Stimulated activated CD4-positive, alpha-beta T cell treated with anti-CD3 and anti-CD28 coated beads, Interleukin-2, amount 100 ng/mL, for 4 hours (primary cell): ENCODE data around the gene LRRC23.

ENCODE experiments used
- DNase-seq: peaks from one replicate; pipeline ENCODE4 v3.0.0-alpha.2; 2020; ENCODE audit warnings: low read depth

LRRC23 gene

DNA sequence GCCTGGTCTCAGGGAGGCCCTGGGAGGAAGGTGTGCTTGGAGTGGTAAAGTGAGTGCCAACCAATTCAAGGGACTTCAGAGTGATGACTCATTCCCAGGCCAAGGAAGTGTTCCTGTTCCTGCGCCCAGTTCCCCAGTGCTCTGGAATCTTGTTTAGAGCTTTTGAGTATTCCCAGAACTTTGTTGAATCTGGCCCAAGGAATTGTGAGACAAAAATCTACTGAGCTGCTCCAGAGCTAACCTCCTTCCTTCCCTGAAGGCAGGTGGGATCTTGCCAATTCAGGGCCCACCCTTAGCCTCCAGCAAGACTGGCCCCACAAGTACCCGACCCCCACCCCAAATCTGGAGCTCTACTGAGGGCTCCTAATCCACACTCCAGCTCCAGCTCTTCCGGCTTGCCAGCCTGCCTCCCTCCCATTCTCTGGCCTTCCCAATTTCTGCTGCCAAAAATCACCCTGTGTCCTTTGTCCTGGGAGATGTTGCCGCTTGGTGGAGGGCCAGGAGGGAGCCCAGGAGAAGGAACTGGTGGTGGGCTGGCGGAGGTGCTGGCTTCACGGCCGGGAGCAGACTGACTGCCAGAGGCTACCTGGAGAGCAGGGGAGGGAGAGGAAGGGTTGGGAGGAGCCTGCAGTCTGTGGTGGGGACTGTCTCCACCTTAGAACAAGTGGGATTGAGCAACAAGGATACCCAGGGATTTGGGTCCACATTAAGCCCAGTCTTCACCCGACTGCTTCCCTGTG, 21.1 kb downstream of the LRRC23 start:
- DNase-seq = no peak

DNA sequence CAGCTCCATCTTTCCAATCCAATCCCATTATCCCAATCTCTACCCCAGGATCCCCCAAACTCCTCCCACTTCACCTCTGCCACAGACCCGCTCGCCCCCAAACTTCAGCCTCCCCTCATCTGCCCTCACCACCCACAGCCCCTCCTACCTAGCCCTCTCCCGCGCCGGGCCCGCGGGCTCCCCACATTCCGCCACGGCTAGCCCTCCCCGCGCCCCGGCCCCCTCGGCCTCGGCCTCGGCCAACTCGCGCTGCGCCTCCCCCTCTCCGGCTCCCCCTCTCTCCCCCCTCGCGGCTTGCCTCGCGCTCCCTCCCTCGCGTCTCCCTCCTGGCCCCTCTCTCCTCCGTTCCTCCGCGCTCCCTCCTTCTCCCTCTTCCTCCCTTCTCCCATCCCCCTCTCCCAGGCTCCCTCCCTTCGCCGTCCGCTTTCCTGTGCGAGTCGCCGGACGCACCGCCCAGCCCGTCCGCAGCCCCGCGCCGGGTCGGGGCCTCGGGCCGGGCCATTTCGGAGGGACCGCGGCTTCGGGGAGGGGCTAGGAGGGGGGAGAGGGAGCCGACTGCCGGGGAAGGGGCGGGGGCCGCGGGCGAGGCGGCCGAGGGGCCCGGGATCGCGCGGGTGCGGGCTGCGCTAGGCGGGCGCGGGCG, 22.9 kb downstream of the LRRC23 start, which contains the start of gene ATN1:
Gene ATN1, plus strand, starts transcription at position 581 of the 643 bp plus-strand sequence. CDS start 6,043 bp downstream, outside the sequence.
- DNase-seq = no peak

DNA sequence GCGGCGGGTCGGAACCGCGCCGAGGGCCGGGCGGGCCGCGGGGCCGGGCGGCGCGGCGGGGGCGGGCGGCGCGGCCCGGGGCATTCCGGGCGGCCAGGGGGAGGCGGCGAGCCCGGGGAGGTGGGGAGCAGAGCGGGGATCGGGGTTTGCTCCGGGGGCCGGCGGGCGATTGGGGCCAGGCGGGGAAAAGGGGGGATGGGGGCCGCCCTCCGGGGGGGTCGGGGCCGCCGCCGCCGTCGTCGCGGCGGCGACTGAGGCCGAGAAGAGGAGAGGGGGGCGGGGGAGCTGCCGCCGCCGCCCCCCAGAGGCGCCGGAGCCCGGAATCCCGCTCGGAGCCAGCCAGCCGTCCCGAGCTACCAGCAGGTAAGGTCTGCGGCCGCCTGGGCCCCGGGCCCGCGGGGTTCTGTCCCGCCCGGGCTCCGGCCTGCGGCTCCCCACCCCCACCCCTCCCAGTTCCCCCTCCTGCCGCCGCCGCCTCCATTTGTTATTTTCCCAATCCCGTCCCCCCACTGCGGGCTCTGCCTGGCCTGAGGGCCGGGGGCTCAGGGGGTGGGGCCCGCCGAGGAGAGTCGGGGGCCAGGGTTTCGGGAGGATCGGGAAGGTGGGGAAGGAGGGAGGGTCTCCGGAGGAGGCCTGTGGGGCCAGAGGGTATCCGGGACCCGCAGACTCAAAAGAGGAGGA, 23.5 kb downstream of the LRRC23 start:
- no peak for DNase-seq

DNA sequence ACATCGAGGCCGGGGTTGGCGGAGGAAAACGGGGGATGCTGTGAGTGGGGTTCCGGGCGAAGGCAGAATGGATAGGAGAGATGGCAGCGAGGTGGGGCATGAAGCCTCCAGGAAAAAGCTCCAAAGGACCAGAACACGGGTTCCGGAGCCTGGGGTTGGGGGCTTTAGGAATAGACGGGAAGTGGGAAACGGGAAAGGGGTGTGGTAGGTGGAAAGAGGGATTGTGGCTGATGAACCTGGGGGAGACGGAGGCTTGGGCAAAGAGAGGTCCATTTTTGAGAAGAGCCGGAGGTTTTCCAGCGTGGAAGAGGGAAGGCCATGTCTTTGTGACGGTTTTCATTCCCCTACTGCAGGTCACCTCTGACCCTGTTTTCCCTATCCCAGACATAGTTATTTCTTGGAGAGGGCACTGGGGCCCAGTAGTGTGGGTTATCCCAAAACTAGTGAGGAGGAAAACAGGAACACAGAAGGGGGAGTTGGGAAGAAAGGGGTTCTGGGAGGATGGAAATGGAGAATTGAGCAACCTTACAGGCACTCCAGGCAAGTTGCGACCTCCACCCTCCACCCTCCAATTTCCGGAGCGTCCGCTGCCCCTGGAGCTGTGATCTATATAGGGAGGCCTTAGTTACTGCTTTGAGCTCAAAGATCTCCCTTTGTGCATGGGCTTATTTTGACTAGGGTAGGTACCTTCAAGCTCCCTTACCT, 24.2 kb downstream of the LRRC23 start:
- no peak for DNase-seq

DNA sequence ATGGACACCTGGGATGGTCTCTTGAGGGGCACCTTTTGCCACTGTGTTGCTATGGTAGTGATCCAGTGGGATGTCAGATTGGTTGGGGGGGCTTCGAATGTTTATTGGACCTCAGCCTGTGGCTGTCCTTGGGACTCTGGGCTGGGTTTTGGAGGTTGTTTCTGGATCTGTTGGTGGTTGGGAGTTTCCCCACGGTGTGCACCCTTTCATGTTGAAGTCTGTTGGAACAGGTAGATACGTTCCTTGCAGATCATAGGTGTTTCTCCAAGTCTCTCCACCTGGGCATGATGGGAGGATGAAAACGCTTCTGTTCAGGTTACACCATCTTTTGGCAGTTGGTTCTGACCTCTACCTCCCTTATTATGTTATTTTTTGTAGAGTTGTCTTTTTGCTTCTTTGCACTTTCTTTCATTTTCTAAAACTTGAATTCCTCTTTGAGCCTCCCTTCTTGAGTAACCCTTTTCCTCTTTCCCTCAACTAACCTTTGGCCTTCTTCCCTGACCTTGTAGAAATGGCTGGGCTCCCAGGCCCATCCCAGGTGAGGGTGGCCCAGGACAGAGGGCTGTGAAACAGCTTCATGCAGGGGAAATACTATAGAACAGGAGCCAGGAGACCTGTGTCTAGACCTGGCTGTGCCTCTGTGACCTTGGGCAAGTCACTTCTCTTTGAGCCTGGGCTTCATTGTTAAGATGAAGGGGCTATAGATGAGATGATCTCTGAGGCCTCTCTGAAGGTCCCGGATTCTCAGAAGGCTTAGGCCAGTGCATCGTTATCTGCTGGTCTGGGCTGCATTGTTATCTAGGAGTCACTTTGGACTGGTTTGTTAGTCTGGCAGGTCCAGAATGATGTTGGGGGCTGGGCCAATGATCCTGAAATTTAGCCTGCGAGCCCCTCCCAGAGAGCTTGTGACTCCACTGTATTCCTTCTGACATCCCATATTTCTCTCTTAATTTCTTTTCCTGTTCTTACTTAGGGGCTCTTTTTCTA, 25.1 kb downstream of the LRRC23 start:
- no peak for DNase-seq

DNA sequence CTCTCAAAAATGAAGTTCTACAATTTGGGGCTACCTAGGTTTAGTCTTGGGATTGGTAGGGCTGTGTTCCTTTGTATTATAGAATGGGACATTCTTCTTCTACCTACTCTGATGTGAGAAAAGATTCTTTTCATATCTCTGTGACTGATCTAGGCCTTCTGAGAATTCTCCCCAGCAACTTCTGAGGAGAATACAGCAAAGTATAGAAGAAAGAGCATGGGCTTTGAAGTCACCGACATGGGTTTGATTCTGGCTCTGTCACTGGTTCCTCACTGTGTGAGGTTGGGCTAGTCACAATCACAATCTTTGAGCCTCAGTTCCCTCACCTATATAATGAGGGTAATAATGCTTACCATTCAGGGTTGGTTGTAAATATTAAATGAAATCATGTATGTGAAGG, 28.1 kb downstream of the LRRC23 start:
- DNase-seq = no peak

DNA sequence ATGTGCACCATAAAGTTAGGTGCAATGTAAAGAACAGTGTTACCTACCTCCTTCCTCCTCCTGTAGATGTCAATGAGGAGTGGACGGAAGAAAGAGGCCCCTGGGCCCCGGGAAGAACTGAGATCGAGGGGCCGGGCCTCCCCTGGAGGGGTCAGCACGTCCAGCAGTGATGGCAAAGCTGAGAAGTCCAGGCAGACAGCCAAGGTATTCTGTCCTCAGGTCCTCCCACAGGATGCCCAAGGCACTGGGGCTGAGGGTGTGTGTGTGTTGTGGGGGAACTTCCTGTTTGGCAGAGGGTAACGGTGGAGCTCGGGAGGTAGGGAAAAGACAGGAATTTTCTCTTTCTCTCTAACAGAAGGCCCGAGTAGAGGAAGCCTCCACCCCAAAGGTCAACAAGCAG, 29.5 kb downstream of the LRRC23 start:
- DNase-seq = no peak

DNA sequence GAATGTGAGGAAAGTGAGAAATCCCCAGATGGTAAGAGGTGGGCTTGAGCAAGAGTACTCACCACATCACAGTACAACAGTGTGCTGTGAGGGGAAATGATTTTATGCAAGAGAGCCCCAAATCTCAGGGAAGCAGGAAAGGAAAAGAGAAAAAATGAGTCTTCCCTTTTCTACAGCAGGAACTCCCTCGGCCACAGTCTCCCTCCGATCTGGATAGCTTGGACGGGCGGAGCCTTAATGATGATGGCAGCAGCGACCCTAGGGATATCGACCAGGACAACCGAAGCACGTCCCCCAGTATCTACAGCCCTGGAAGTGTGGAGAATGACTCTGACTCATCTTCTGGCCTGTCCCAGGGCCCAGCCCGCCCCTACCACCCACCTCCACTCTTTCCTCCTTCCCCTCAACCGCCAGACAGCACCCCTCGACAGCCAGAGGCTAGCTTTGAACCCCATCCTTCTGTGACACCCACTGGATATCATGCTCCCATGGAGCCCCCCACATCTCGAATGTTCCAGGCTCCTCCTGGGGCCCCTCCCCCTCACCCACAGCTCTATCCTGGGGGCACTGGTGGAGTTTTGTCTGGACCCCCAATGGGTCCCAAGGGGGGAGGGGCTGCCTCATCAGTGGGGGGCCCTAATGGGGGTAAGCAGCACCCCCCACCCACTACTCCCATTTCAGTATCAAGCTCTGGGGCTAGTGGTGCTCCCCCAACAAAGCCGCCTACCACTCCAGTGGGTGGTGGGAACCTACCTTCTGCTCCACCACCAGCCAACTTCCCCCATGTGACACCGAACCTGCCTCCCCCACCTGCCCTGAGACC, 31.0 kb downstream of the LRRC23 start:
- DNase-seq = no peak

DNA sequence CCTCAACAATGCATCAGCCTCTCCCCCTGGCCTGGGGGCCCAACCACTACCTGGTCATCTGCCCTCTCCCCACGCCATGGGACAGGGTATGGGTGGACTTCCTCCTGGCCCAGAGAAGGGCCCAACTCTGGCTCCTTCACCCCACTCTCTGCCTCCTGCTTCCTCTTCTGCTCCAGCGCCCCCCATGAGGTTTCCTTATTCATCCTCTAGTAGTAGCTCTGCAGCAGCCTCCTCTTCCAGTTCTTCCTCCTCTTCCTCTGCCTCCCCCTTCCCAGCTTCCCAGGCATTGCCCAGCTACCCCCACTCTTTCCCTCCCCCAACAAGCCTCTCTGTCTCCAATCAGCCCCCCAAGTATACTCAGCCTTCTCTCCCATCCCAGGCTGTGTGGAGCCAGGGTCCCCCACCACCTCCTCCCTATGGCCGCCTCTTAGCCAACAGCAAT, 31.6 kb downstream of the LRRC23 start:
- DNase-seq = no peak

DNA sequence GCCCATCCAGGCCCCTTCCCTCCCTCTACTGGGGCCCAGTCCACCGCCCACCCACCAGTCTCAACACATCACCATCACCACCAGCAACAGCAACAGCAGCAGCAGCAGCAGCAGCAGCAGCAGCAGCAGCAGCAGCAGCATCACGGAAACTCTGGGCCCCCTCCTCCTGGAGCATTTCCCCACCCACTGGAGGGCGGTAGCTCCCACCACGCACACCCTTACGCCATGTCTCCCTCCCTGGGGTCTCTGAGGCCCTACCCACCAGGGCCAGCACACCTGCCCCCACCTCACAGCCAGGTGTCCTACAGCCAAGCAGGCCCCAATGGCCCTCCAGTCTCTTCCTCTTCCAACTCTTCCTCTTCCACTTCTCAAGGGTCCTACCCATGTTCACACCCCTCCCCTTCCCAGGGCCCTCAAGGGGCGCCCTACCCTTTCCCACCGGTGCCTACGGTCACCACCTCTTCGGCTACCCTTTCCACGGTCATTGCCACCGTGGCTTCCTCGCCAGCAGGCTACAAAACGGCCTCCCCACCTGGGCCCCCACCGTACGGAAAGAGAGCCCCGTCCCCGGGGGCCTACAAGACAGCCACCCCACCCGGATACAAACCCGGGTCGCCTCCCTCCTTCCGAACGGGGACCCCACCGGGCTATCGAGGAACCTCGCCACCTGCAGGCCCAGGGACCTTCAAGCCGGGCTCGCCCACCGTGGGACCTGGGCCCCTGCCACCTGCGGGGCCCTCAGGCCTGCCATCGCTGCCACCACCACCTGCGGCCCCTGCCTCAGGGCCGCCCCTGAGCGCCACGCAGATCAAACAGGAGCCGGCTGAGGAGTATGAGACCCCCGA, 32.2 kb downstream of the LRRC23 start:
- peak; percentile 69 for DNase-seq

DNA sequence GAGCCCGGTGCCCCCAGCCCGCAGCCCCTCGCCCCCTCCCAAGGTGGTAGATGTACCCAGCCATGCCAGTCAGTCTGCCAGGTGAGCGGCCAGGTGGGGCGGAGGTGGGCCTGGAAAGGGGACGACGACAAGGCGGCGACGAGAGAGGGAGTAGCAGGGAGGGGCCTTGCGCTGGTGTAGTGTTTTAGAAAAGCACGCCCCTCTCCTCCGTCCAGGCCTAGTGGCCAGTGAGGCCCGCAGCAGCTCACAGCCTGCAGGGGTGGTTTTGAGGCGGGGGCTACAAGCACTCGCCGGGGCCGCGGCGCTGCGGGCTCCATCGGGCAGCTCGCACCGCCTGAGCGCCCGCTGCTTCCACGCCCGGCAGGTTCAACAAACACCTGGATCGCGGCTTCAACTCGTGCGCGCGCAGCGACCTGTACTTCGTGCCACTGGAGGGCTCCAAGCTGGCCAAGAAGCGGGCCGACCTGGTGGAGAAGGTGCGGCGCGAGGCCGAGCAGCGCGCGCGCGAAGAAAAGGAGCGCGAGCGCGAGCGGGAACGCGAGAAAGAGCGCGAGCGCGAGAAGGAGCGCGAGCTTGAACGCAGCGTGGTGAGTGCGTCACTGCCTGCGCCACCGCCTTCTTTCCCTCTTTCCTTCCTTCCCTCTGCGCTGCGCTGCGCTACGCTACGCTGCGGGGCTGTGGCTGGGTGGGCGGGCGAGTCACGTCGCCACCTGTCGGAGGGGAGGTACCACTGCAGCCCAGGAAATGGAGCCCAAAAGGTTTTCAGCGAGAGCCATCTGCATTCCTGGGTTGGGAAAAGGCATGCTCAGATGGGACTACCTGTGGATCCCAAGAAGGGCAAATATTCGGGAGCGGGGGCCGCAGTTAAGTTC, 33.1 kb downstream of the LRRC23 start:
- peak; percentile 92 for DNase-seq

DNA sequence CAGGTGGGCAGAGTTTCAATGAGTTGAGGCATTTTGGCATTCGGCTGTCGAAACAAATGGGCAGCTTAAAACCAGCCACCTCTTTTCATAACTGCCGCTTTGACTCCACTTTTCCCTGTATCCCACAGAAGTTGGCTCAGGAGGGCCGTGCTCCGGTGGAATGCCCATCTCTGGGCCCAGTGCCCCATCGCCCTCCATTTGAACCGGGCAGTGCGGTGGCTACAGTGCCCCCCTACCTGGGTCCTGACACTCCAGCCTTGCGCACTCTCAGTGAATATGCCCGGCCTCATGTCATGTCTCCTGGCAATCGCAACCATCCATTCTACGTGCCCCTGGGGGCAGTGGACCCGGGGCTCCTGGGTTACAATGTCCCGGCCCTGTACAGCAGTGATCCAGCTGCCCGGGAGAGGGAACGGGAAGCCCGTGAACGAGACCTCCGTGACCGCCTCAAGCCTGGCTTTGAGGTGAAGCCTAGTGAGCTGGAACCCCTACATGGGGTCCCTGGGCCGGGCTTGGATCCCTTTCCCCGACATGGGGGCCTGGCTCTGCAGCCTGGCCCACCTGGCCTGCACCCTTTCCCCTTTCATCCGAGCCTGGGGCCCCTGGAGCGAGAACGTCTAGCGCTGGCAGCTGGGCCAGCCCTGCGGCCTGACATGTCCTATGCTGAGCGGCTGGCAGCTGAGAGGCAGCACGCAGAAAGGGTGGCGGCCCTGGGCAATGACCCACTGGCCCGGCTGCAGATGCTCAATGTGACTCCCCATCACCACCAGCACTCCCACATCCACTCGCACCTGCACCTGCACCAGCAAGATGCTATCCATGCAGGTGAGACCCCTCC, 34.0 kb downstream of the LRRC23 start:
- no peak for DNase-seq

DNA sequence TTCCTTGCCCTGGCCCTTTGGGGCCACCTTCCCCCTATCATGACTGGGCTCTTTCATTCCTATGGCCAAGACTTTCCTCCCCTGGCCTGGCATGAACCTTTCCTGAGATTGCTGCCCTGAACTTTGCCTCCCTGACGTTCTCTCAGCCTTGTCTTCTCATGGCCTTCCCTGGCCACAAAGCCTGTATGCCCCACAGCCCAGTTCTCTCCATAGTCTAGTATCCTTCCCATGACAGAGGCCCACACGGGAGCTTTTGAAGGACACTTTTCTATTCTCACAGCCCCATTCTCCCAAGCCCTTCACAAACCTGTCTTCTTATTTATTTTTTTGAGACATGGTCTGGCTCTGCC, 34.5 kb downstream of the LRRC23 start:
- DNase-seq = no peak

DNA sequence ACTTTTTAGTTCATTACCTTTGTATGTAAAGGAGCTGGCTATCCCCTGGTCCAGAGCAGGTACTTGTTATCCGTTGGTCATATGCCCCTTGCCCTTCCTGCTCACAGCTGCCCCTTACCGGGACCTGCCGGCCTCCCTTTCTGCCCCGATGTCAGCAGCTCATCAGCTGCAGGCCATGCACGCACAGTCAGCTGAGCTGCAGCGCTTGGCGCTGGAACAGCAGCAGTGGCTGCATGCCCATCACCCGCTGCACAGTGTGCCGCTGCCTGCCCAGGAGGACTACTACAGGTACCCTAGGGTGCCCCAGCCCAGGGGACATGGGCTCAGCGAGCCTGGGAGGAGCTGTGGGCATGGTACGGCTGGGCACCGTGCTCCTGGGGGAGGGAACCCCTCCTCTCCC, 36.6 kb downstream of the LRRC23 start:
- DNase-seq = no peak

DNA sequence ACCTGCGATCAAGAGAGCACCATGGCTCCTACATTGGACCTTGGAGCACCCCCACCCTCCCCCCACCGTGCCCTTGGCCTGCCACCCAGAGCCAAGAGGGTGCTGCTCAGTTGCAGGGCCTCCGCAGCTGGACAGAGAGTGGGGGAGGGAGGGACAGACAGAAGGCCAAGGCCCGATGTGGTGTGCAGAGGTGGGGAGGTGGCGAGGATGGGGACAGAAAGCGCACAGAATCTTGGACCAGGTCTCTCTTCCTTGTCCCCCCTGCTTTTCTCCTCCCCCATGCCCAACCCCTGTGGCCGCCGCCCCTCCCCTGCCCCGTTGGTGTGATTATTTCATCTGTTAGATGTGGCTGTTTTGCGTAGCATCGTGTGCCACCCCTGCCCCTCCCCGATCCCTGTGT, 37.2 kb downstream of the LRRC23 start:
- no peak for DNase-seq

DNA sequence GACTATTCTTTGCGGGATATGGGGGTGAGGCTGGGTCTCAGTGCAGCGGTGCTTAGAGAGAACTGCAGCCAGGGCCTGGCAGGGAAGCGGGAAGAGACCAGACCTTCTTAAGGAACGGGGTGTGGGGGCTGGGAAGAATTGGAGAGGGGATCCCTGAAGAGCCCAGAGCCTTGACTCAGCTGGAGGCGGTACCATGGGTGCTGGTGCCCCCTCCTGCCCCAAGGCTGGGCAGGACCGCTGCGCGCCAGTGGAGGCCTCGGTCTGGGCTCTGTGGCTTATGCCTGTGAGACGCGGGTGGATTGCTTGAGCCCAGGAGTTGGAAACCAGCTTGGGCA, 37.7 kb downstream of the LRRC23 start:
- no peak for DNase-seq

DNA sequence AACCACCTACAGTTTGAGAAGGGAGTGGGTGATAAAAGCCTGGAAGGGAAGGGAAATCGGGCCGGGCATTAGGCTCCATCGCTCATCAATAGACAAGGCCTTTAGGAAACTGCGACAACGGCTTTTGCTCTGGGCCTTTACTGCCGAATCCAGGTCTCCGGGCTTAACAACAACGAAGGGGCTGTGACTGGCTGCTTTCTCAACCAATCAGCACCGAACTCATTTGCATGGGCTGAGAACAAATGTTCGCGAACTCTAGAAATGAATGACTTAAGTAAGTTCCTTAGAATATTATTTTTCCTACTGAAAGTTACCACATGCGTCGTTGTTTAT, 38.7 kb downstream of the LRRC23 start:
- peak; percentile 70 for DNase-seq
